ENCODE measurements around the gene NECAB3.

Gene NECAB3

GRCh38 chr20:33677991-33678702 is 3.9 kb upstream of the NECAB3 start:
- DNase-seq, result no peak

GRCh38 chr20:33676652-33677645 is 2.7 kb upstream of the NECAB3 start:
- no peak for DNase-seq

- DNase-seq, result no peak
These were observed 1.9 kb upstream of the NECAB3 start for GRCh38 chr20:33676121-33676520.

- DNase-seq, result no peak
These were observed 1.1 kb upstream of the NECAB3 start for GRCh38 chr20:33675136-33675959.

DNA sequence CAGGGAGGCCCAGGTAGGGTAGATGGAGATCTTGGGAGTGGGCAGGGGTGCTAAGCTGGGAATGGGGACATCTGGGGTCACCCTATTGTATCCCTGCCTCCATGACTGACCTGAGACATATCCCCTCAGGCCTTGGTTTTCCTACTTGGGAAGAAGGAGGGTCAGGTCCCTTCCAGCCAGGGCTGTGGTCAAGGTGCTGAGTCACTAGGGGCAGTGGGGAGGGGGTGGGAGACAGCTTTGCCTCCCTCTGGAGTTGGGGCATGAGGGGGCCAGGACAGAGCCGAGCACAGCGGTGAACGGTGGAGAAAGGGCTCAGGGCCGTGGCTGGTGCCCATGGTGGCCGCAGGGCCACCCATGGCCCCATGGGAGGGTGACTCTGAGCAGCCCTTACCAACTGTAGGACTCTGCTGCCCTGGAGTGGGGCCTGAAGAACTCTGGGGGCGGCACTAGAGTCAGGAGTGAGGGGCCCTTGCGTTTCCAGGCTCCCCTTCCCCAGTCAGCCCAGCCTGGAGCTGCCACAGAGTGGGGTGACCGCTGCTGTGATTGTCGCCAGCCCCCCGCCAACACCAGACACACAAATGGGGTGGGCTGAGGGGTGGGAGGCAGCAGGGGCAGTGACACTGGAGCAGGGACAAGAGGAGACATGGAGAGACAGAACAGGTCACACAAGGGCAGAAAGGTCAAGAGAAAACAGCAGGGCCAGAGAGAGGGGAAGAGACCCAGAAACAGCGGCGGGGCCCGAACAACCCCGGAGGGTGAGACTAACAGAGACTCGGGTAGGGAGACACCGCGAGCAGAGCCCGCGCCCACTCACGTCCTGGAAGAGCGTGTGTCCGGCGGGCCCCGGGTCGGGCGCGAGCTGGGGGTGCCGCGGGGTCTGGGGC is 576 bp downstream of the NECAB3 start:
- no peak for DNase-seq

DNA sequence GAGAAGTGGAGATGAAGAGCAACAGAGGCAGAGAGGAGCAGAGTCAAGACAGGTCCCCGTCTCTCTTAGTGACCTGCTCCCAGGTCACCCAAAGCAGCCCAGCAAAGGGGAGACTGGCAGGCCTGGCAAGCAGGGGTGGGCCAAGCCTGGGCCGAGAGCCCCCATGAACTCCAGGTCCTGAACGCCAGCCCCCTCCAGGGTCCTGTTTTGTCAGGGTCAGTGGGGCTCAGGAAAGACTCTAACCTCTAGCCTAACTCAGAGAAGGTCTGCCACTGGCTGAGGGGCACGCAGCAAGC is 1.2 kb downstream of the NECAB3 start:
- DNase-seq, result no peak

GRCh38 chr20:33672426-33673113 is 1.7 kb downstream of the NECAB3 start:
- no peak for DNase-seq

GRCh38 chr20:33671573-33672288 is 2.5 kb downstream of the NECAB3 start:
- no peak for DNase-seq

DNA sequence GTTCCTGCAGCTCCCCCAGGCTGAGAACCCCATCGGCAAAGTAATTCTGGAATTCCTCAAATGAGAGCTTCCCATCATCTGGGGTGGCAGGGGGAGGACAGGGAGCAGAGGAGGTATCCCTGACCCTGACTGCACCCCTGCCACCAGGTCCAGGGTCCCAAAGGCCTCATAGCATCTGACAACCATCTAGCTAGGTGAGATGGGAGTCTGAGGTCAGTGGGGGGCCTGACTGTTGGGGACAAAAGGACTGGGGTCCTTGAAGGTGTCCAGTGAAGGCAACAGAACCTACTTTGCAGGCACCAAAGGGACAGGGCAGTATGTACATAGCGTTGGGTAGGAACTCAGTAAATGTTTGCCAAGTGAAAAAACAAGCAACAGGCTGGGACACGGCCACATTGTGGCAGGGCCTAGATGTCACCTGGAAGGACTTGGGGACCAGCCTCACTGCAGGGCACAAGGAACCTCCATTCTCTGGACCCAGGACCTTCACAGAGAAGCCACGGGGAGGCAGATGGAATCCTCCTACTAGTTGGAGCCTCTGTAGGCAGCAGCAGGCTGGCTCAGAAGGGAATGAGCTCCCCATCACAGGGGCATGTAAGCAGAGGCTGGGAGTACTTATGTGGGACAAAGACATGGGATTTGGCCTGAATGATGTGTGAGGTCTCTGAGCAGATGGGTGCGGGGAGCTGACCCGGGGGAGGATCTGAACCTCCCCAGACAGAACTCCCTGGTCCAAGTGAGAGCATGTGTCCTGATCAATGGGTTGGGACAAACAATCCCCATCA is 3.3 kb downstream of the NECAB3 start:
- DNase-seq, result no peak

GRCh38 chr20:33669873-33670640 is 4.2 kb downstream of the NECAB3 start:
- no peak for DNase-seq

GRCh38 chr20:33669224-33669623 is 5.0 kb downstream of the NECAB3 start:
- DNase-seq, result no peak

DNA sequence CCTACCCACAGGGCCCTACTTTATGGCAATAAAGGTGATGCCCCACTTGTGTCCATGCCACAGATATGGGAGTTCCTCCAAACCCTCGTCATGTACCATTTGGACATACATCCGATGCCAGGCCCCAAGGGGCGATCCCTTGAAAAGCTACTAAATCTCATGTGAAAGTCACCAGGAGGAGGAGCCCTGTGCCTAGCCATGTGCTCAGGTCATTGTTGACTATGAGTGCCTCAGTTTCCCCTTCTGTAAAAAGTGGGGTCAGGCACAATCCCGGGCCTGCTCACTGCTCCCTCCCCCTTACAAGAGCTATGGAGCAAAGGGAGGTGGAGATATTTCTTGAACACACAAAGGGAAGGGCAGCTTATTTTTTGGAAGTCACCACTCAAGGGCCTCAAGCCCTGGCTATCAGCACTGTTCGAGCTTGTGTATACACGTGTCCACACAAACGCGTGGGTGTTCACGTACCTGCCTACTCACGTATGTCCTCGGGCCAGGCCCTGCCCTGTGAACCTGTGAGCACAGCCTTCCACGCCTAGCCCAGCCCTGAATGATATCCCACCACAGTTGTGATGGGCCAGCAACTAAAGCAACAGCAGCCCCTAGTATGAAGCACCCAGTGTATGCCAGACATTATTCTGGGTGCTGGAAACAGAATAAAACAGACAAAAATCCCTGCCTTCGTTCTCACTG is 5.6 kb downstream of the NECAB3 start:
- no peak for DNase-seq

DNA sequence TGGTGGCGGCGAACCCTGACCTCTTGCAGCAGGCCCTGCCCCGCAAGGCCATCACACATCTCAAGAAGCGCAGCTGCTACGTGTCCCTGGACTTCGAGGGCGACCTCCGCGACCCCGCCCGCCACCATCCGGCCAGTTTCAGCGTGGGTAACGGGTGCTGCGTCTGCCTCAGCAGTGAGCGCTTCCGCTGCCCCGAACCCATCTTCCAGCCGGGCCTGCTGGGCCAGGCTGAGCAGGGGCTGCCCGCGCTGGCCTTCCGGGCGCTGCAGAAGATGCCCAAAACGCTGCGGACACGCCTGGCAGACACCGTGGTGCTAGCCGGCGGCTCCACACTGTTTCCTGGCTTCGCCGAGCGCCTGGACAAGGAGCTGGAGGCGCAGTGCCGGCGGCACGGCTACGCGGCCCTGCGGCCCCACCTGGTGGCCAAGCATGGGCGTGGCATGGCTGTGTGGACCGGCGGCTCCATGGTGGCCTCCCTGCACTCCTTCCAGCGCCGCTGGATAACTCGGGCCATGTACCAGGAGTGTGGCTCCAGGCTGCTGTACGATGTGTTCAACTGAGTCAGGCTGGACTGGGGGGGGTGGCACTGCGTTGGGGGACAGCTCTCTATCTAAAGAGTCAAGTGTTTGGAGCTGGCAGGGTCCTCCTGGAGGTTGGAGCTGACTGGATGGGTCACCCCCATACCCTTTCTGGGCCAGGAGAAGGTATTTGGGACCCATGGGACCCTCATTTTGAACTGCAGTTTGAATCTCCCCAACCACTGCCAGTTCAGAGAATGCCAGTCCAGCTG is 6.4 kb downstream of the NECAB3 start:
- peak; percentile 81 for DNase-seq

DNA sequence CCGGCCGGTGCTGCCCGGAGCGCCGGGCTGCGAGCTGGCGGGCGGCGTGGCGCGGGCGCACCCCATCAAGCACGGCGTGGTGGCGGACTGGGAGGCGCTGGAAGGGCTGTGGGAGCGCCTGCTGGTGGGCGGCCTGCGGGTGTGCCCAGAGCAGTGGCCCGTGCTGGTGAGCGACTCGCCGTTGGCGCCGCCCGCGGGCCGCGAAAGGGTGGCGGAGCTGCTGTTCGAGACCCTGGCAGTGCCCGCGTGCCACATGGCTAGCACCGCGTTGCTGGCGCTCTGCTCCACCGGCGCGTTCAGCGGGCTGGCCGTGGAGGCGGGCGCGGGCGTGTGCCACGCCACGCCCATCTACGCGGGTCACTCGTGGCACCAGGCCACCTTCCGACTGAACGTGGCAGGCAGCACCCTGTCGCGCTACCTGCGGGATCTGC is 7.0 kb downstream of the NECAB3 start:
- peak; percentile 43 for DNase-seq

GRCh38 chr20:33666293-33667244 is 7.7 kb downstream of the NECAB3 start, which contains the start of gene ACTL10:
TSS of gene ACTL10 (plus strand) at chr20:33666943. CDS start at chr20:33667498, 555 bp downstream.
- peak; percentile 92 for DNase-seq

GRCh38 chr20:33664762-33665144 is 9.5 kb downstream of the NECAB3 start:
- DNase-seq, result no peak

All from CD4-positive, alpha-beta T cell treated with Interleukin-15 for 1 hour (primary cell).